T1000 (cell line): ENCODE data around the gene MARCHF5.
A peak's percentile ranks its signal among the peaks of the same experiment; 100 is the strongest.
"Not testable (repeated sequence)": the region's sequence is repeated elsewhere in the genome, so short reads cannot be mapped to it uniquely, and the experiment has no call there.

ENCODE experiments used
- DNase-seq: peaks from one replicate; lab custom pipeline; 2025; ENCODE audit warnings: mixed read lengths; lab: John Stamatoyannopoulos, UW

MARCHF5 gene

DNA sequence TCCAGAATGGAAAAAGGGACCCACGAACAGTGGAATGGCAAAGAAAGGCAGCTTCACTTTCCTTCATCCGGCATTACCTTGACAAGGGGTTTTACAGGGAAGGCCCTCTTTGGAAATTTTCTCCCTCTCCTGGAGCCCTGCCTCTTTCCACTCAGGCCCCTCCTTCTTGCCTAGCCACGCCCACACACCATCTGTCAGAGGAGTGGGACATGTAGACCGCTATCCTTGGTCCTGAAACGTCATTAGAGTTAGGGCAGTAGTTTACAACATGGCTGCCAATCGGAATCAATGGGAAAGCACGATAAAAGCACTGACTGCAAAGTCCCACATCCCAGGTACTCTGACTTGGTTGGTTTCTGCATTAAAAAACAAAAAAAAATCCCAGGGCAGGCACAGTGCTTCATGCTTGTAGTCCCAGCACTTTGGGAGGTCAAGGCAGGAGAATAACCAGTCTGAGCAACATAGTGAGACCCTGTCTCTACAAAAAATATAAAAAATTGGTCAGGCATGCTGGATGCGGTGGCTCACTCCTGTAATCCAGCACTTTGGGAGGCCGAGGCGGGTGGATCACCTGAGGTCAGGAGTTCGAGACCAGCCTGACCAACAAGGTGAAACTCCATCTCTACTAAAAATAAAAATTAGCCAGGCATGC is 96.4 kb downstream of the MARCHF5 start:
- DNase-seq: peak; percentile 3

DNA sequence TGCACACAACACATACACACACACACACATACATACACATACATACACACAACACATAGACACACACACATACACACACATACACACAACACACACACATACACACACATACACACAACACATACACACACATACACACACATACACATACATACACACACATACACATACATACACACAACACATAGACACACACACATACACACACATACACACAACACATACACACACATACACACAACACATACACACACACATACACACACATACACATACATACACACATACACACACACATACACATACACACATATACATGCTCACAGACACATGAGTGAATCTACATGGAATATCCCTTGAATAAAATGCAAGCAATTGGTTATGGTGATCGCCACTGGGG is 102.2 kb downstream of the MARCHF5 start:
- not testable (repeated sequence) for DNase-seq

DNA sequence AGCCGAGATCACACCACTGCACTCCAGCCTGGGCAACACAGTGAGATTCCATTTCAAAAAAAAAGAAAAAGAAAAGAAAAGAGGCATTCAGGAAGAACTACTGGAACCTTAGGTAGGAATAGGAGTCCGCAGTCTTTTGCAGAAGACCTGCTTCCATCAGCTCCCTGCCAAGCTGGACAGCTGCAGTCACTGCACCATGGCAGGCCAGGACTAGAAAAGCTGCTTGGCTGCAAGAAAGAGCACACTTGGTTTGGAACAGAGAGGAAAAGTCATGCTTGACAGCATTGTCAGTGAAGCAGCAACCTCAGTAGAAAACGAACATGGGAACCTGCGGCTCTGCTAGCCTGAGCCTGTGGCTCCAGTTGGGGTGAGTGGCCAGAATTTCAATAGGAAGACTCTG is 104.3 kb downstream of the MARCHF5 start:
- DNase-seq: no peak

DNA sequence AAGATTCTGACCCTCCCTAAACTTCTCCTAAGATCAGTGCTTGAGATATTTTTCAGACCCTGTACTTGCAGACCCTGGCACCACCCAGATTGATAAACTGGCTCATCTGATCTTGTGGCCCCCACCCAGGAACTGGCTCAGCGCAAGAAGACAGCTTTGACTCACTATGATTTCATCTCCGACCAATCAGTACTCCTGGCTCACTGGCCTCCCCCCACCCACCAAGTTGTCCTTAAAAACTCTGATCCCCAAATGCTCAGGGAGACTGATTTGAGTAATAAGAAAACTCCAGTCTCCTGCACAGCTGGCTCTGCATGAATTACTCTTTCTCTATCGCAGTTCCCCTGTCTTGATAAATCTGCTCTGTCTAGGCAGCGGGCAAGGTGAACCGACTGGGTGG is 111.3 kb downstream of the MARCHF5 start:
- DNase-seq: not testable (repeated sequence)
